HepG2 (cell line): ENCODE results near the gene MYO5B. TPM values are rescaled to one million over a fixed set of nuclear protein-coding genes. Genes with fewer than 3 reads are reported as not detected.
A peak's percentile ranks its signal among the peaks of the same experiment; 100 is the strongest.

Experiments
- CEBPG ChIP-seq: IDR thresholded peaks from 2 replicates; pipeline ENCODE4 v1.6.1; 2016
- IRF2 ChIP-seq: IDR thresholded peaks from 2 replicates; pipeline ENCODE4 v1.6.1; 2018; ENCODE audit warnings: missing genetic modification reagents, missing compliant biosample characterization
- KMT2B ChIP-seq: IDR thresholded peaks from 2 replicates; pipeline ENCODE4 v1.6.1; 2016; ENCODE audit warnings: missing genetic modification reagents, missing compliant biosample characterization
- MBNL3 ChIP-seq: fragments of 250-450 bp; sonication (Bioruptor Pico); conservative IDR thresholded peaks from 2 replicates; pipeline ENCODE4 v1.8.0; 2022; ENCODE audit warnings: mild to moderate bottlenecking, inconsistent platforms
- MEIS1 ChIP-seq: sonication (generic); formaldehyde crosslinking; IDR thresholded peaks from 2 replicates; pipeline ENCODE4 v1.9.0; 2021; ENCODE audit warnings: mild to moderate bottlenecking, missing genetic modification reagents, moderate library complexity, borderline replicate concordance
- MYNN ChIP-seq: sonication (generic); formaldehyde crosslinking; IDR thresholded peaks from 2 replicates; pipeline ENCODE4 v1.4.0; 2020; ENCODE audit warnings: mild to moderate bottlenecking, low read depth, missing genetic modification reagents
- NPAS2 ChIP-seq: sonication (generic); formaldehyde crosslinking; IDR thresholded peaks from 2 replicates; pipeline ENCODE4 v1.8.0; 2022; ENCODE audit warnings: mild to moderate bottlenecking, missing genetic modification reagents, borderline replicate concordance
- TMF1 ChIP-seq: sonication (generic); formaldehyde crosslinking; IDR thresholded peaks from 2 replicates; pipeline ENCODE4 v1.8.1; 2022; ENCODE audit warnings: low read depth, missing genetic modification reagents
- ZNF292 ChIP-seq: sonication (generic); formaldehyde crosslinking; IDR thresholded peaks from 2 replicates; pipeline ENCODE4 v1.8.1; 2022; ENCODE audit warnings: mild to moderate bottlenecking, low read depth, missing genetic modification reagents, borderline replicate concordance
- ZNF354B ChIP-seq: sonication (generic); formaldehyde crosslinking; IDR thresholded peaks from 2 replicates; pipeline ENCODE4 v1.8.0; 2022; ENCODE audit warnings: mild to moderate bottlenecking, missing genetic modification reagents
- ZNF589 ChIP-seq: sonication (generic); formaldehyde crosslinking; conservative IDR thresholded peaks from 2 replicates; pipeline ENCODE4 v1.8.0; 2022; ENCODE audit warnings: mild to moderate bottlenecking, moderate library complexity, missing genetic modification reagents
- ZNF644 ChIP-seq: IDR thresholded peaks from 2 replicates; pipeline ENCODE4 v1.6.1; 2016; ENCODE audit warnings: low read depth
- ZNF775 ChIP-seq: sonication (generic); formaldehyde crosslinking; IDR thresholded peaks from 2 replicates; pipeline ENCODE4 v1.4.0; 2020; ENCODE audit warnings: missing genetic modification reagents, mild to moderate bottlenecking, moderate library complexity, borderline replicate concordance
- ZNF879 ChIP-seq: sonication (generic); formaldehyde crosslinking; IDR thresholded peaks from 2 replicates; pipeline ENCODE4 v1.8.1; 2023; ENCODE audit warnings: missing genetic modification reagents
- ZNF891 ChIP-seq: sonication (generic); formaldehyde crosslinking; IDR thresholded peaks from 2 replicates; pipeline ENCODE4 v1.5.0; 2020; ENCODE audit warnings: mild to moderate bottlenecking, missing genetic modification reagents
- ZSCAN31 ChIP-seq: sonication (generic); formaldehyde crosslinking; IDR thresholded peaks from 2 replicates; pipeline ENCODE4 v1.5.0; 2020; ENCODE audit warnings: low read depth, mild to moderate bottlenecking, missing genetic modification reagents
- polyA plus RNA-seq, 8 experiments: library from polyadenylated mRNA; depleted of rRNA in 3 of 8; stranded (reverse) in 7 of 8; unstranded in 1 of 8; fragments of >200 nt; fragmentation: Illumina TruSeq in 4 of 8; extraction: Trizol in 4 of 8; gene quantifications; 2 replicates each; pipeline versions ENCODE4 v1.2.1 to v1.2.3, GENCODE V29; 2011 to 2016; ENCODE audit warnings: low read depth in 4 of 8, missing spikeins in 1 of 8, mixed read lengths in 1 of 8; ENCODE audit not compliant: insufficient read depth in 1 of 8
- total RNA-seq, 5 experiments: library from RNA; depleted of rRNA; stranded (reverse); fragments of >200 nt; fragmentation: Illumina TruSeq; extraction: Trizol; gene quantifications; 2 replicates each; pipeline ENCODE4 v1.2.3, GENCODE V29; 2016; ENCODE audit warnings: low read depth in 1 of 5
- TF ChIP-seq, protein P1 (sequence below): sonication (generic); formaldehyde crosslinking; IDR thresholded peaks from 2 replicates; pipeline ENCODE4 v1.4.0; 2020; ENCODE audit warnings: missing genetic modification reagents
- TF ChIP-seq, protein P2 (sequence below): sonication (generic); formaldehyde crosslinking; IDR thresholded peaks from 2 replicates; pipeline ENCODE4 v1.4.0; 2020; ENCODE audit warnings: mild to moderate bottlenecking, missing genetic modification reagents
- TF ChIP-seq, protein P3 (sequence below), 2 experiments: sonication (generic) in 1 of 2; formaldehyde crosslinking in 1 of 2; IDR thresholded peaks; 2 replicates each; pipeline versions ENCODE4 v1.4.0 to v1.6.1; 2018 to 2020; ENCODE audit warnings: missing genetic modification reagents in 2 of 2, borderline replicate concordance in 1 of 2, low read depth in 1 of 2, mild to moderate bottlenecking in 1 of 2, missing biosample characterization in 1 of 2
- TF ChIP-seq, protein P4 (sequence below): sonication (generic); formaldehyde crosslinking; IDR thresholded peaks from 2 replicates; pipeline ENCODE4 v1.5.1; 2020; ENCODE audit warnings: missing genetic modification reagents, mild to moderate bottlenecking, borderline replicate concordance
- TF ChIP-seq, protein P5 (sequence below): IDR thresholded peaks from 2 replicates; pipeline ENCODE4 v1.6.1; 2018; ENCODE audit warnings: missing genetic modification reagents
- TF ChIP-seq, protein P6 (sequence below): sonication (generic); formaldehyde crosslinking; conservative IDR thresholded peaks from 2 replicates; pipeline ENCODE4 v1.4.0; 2020; ENCODE audit warnings: mild to moderate bottlenecking, missing genetic modification reagents, moderate library complexity

MYO5B gene
- total and polyA plus RNA-seq, 2 of the 13 experiments (the other 11 are each of a cell fraction or from before 2014, with no cell fraction given), result 13.1 to 24.0 TPM

DNA sequence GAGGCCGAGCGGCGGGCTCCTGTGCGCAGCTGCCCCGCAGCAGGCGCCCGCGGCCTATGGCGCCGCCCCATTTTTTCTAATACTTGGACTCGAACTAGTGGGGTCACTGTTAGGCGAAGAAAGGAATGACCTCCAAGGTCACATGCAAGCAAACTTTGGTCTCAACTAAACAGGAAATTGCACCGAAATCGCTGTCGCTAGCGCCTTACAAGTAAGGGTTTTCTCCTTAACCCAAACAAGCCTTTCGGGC lies 382.0 kb downstream of the MYO5B start (continued):
- no peak for TF ChIP-seq ZNF292 (CRISPR knock-in tag)
- TF ChIP-seq MYNN (CRISPR knock-in tag), result no peak
- no peak for TF ChIP-seq CEBPG (CRISPR knock-in tag)
- no peak for TF ChIP-seq ZNF354B
- 0 out of 2 replicates have a peak, but pooled peaks have one; percentile 5 for TF ChIP-seq IRF2
- TF ChIP-seq, protein P1, sequence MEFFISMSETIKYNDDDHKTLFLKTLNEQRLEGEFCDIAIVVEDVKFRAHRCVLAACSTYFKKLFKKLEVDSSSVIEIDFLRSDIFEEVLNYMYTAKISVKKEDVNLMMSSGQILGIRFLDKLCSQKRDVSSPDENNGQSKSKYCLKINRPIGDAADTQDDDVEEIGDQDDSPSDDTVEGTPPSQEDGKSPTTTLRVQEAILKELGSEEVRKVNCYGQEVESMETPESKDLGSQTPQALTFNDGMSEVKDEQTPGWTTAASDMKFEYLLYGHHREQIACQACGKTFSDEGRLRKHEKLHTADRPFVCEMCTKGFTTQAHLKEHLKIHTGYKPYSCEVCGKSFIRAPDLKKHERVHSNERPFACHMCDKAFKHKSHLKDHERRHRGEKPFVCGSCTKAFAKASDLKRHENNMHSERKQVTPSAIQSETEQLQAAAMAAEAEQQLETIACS (CRISPR knock-in tag), result no peak
- TF ChIP-seq MEIS1 (CRISPR knock-in tag), result no peak
- TF ChIP-seq MBNL3 (CRISPR knock-in tag), result no peak
- TF ChIP-seq ZNF589 (CRISPR knock-in tag), result no peak
- TF ChIP-seq, protein P2, sequence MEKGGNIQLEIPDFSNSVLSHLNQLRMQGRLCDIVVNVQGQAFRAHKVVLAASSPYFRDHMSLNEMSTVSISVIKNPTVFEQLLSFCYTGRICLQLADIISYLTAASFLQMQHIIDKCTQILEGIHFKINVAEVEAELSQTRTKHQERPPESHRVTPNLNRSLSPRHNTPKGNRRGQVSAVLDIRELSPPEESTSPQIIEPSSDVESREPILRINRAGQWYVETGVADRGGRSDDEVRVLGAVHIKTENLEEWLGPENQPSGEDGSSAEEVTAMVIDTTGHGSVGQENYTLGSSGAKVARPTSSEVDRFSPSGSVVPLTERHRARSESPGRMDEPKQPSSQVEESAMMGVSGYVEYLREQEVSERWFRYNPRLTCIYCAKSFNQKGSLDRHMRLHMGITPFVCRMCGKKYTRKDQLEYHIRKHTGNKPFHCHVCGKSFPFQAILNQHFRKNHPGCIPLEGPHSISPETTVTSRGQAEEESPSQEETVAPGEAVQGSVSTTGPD (CRISPR knock-in tag), result no peak
- TF ChIP-seq, protein P3, sequence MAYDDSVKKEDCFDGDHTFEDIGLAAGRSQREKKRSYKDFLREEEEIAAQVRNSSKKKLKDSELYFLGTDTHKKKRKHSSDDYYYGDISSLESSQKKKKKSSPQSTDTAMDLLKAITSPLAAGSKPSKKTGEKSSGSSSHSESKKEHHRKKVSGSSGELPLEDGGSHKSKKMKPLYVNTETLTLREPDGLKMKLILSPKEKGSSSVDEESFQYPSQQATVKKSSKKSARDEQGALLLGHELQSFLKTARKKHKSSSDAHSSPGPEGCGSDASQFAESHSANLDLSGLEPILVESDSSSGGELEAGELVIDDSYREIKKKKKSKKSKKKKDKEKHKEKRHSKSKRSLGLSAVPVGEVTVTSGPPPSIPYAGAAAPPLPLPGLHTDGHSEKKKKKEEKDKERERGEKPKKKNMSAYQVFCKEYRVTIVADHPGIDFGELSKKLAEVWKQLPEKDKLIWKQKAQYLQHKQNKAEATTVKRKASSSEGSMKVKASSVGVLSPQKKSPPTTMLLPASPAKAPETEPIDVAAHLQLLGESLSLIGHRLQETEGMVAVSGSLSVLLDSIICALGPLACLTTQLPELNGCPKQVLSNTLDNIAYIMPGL (CRISPR knock-in tag; IDR thresholded peaks at IDR 0.05; ENCODE audit: borderline replicate concordance in 1 of 2, low read depth in 1 of 2), result peak in 1 of 2 experiments; percentile 46; a peak in 2 of 4 replicates
- no peak for TF ChIP-seq ZNF891 (CRISPR knock-in tag)
- no peak for TF ChIP-seq ZNF775 (CRISPR knock-in tag)
- no peak for TF ChIP-seq ZSCAN31 (CRISPR knock-in tag)
- TF ChIP-seq, protein P4, sequence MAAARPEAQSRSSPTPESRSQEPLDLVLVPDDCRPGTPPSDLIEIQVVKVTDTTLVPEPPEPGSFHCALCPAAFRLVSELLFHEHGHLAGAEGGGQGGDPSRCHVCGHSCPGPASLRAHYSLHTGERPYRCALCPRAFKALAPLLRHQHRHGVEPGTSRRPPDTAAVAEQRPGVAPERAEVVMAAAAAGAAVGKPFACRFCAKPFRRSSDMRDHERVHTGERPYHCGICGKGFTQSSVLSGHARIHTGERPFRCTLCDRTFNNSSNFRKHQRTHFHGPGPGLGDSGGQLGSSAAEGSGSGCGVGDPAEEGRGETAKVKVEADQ (CRISPR knock-in tag), result no peak
- TF ChIP-seq KMT2B (CRISPR knock-in tag), result no peak
- TF ChIP-seq NPAS2 (CRISPR knock-in tag), result no peak
- TF ChIP-seq, protein P5, sequence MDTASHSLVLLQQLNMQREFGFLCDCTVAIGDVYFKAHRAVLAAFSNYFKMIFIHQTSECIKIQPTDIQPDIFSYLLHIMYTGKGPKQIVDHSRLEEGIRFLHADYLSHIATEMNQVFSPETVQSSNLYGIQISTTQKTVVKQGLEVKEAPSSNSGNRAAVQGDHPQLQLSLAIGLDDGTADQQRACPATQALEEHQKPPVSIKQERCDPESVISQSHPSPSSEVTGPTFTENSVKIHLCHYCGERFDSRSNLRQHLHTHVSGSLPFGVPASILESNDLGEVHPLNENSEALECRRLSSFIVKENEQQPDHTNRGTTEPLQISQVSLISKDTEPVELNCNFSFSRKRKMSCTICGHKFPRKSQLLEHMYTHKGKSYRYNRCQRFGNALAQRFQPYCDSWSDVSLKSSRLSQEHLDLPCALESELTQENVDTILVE (CRISPR knock-in tag), result no peak
- TF ChIP-seq ZNF644, result no peak
- TF ChIP-seq TMF1, result no peak
- 0 out of 2 replicates have a peak, but pooled peaks have one; percentile 4 for TF ChIP-seq ZNF879 (CRISPR knock-in tag)
- TF ChIP-seq, protein P6, sequence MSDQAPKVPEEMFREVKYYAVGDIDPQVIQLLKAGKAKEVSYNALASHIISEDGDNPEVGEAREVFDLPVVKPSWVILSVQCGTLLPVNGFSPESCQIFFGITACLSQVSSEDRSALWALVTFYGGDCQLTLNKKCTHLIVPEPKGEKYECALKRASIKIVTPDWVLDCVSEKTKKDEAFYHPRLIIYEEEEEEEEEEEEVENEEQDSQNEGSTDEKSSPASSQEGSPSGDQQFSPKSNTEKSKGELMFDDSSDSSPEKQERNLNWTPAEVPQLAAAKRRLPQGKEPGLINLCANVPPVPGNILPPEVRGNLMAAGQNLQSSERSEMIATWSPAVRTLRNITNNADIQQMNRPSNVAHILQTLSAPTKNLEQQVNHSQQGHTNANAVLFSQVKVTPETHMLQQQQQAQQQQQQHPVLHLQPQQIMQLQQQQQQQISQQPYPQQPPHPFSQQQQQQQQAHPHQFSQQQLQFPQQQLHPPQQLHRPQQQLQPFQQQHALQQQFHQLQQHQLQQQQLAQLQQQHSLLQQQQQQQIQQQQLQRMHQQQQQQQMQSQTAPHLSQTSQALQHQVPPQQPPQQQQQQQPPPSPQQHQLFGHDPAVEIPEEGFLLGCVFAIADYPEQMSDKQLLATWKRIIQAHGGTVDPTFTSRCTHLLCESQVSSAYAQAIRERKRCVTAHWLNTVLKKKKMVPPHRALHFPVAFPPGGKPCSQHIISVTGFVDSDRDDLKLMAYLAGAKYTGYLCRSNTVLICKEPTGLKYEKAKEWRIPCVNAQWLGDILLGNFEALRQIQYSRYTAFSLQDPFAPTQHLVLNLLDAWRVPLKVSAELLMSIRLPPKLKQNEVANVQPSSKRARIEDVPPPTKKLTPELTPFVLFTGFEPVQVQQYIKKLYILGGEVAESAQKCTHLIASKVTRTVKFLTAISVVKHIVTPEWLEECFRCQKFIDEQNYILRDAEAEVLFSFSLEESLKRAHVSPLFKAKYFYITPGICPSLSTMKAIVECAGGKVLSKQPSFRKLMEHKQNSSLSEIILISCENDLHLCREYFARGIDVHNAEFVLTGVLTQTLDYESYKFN, result no peak; the same call in 1 of the 2 replicates
